Astrocyte of the spinal cord (primary cell): ENCODE data around the gene NPSR1.

Source experiments
- DNase-seq: peaks from one replicate; pipeline ENCODE4 v3.0.0; 2011; ENCODE audit warnings: low read depth, low spot score
- H3K4me3 ChIP-seq: 2 replicates; pipeline ENCODE4 v1.5.1; 2011; ENCODE audit warnings: low read depth, mild to moderate bottlenecking, low read length, moderate library complexity
- CTCF ChIP-seq: IDR thresholded peaks from 2 replicates; pipeline ENCODE4 v1.5.1; 2012; ENCODE audit warnings: low read depth, mild to moderate bottlenecking, low read length, inconsistent platforms
- in situ Hi-C: cut with HindIII; loops from 2 replicates; pipeline ENCODE4 v1.10.0; 2017; ENCODE audit warnings: low sequenced_read_pairs

NPSR1 gene

GRCh38 chr7:34759477-34760125 lies 101.6 kb downstream of the NPSR1 start:
- TF ChIP-seq CTCF: peak; percentile 70
- DNase-seq: peak; percentile 57
- H3K4me3 ChIP-seq: no peak overlapping the region
- in situ Hi-C loops: no loop called here

- no peak overlapping the region for H3K4me3 ChIP-seq
- in situ Hi-C loops: no loop called here
- no peak for DNase-seq
- TF ChIP-seq CTCF: no peak
Observed at GRCh38 chr7:34760271-34760670, 102.3 kb downstream of the NPSR1 start.

- TF ChIP-seq CTCF: no peak
- no peak for DNase-seq
- in situ Hi-C loops: no loop called here
- H3K4me3 ChIP-seq: no peak overlapping the region
Observed at GRCh38 chr7:34761206-34761605, 103.2 kb downstream of the NPSR1 start.

GRCh38 chr7:34761627-34762026 lies 103.6 kb downstream of the NPSR1 start:
- no peak for DNase-seq

GRCh38 chr7:34762764-34763163 lies 104.7 kb downstream of the NPSR1 start:
- H3K4me3 ChIP-seq: no peak overlapping the region
- in situ Hi-C loops: no loop called here
- TF ChIP-seq CTCF: no peak
- DNase-seq: no peak

More at GRCh38 chr7:34761627-34762026, 103.6 kb downstream of the NPSR1 start:
- H3K4me3 ChIP-seq: no peak overlapping the region
- no peak for TF ChIP-seq CTCF
- in situ Hi-C loops: no loop called here

- H3K4me3 ChIP-seq: no peak overlapping the region
- in situ Hi-C loops: no loop called here
- DNase-seq: no peak
- no peak for TF ChIP-seq CTCF
Observed at GRCh38 chr7:34772296-34772938, 114.4 kb downstream of the NPSR1 start.
